ENCODE results near the gene CDC42BPG. TPM values are rescaled to one million over a fixed set of nuclear protein-coding genes. Genes with fewer than 3 reads are reported as not detected.

The CDC42BPG gene
- total RNA-seq, 2 donors from 2014 or later = 17.2 to 24.0 TPM

DNA sequence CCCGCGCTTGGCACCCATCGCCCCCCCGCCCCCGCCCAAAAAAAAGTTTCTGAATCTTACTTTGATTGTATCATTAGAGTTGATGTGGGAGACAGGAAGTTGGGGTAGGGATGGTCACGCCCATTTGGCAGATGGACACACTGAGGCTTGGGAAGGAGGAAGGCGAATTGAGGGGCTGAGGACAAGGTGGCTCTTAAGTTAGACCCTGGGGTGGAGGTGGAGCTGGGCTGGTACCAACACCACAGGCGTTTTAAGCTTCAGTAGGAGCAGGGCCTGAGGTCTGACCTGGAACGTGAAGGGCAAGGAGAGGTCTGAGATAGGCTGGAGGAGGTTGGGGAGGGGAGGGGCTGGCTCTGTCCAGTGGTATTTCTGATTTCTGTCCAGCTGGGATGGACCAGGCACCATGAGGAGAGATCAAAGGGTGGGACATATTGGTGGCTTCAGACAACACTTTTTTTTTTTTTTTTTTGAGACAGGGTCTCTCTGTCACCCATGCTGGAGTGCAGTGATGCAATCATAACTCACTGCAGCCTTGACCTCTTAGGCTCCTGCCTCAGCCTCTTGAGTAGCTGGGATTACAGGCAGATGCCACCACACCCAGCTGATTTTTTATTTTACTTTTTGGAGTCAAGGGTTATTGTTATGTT is 799 bp upstream of the CDC42BPG start:
- H3K27ac ChIP-seq = peak overlapping the region; percentile 89 to 90
- no peaks in the 10 kb centered on the region for H3K27me3 ChIP-seq (replicated peaks; ENCODE audit: insufficient read depth)
- H3K4me1 ChIP-seq (replicated peaks) = peaks cover 10% of the 10 kb centered on the region
- DNase-seq (ENCODE audit: low spot score) = no peak
- H3K4me3 ChIP-seq = peak overlapping the region; percentile 56 to 65
- TF ChIP-seq POLR2AphosphoS5 (IDR thresholded peaks at IDR 0.05) = no peak
- no peaks in the 10 kb centered on the region for H3K9me3 ChIP-seq
- 28% methylated on average over 9 of the region's 9 CpGs for WGBS
- intact Hi-C loops (cut with DNase I) = loop anchor here (5.0 kb wide), 1 partner anchor 152 kb away; the partner anchor contains the start of gene BATF2
- H3K36me3 ChIP-seq = no peaks in the 10 kb centered on the region

DNA sequence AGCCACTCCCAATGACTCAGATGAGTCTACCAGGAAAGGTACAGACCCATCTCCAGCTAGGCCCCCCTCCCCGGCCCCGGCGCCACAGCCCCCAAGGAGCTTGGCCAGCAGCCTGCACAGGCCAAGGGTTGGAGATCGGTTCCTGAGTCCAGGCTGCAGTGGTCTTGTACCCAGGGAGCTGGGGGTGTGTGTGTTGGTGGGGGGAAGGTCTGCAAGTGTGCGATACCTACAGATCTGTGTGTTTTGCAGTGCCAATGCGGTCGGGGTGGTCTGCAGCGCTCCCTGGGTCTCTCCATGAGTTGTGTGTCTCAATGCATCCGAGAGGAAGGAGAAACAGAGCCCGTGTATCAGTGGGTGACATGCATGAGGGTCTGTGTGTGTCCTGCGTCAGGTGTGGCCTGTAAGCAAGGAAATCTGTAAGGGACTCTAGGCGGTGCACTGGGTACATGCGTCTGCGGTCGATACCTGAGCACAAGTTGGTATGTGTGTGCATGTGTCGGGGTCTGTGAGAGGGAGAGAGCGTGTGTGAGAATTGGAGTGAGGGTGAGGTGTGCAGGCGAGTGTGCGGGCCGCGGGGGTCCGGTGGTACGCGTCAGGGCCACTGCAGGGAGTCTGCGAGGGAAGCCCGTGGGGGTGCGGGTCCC is 645 bp downstream of the CDC42BPG start:
- Histone ChIP-seq H3K27me3 (replicated peaks; ENCODE audit: insufficient read depth) (no peaks in the 10 kb centered on the region), H3K36me3 (no peaks in the 10 kb centered on the region), H3K4me1 (replicated peaks) (peaks cover 10% of the 10 kb centered on the region), H3K4me3 (peak overlapping the region; percentile 56 to 65), H3K9me3 (no peaks in the 10 kb centered on the region), H3K27ac (peak overlapping the region; percentile 89 to 90)
- TF ChIP-seq POLR2A (IDR thresholded peaks at IDR 0.05) = no peak
- TF ChIP-seq, protein P1, sequence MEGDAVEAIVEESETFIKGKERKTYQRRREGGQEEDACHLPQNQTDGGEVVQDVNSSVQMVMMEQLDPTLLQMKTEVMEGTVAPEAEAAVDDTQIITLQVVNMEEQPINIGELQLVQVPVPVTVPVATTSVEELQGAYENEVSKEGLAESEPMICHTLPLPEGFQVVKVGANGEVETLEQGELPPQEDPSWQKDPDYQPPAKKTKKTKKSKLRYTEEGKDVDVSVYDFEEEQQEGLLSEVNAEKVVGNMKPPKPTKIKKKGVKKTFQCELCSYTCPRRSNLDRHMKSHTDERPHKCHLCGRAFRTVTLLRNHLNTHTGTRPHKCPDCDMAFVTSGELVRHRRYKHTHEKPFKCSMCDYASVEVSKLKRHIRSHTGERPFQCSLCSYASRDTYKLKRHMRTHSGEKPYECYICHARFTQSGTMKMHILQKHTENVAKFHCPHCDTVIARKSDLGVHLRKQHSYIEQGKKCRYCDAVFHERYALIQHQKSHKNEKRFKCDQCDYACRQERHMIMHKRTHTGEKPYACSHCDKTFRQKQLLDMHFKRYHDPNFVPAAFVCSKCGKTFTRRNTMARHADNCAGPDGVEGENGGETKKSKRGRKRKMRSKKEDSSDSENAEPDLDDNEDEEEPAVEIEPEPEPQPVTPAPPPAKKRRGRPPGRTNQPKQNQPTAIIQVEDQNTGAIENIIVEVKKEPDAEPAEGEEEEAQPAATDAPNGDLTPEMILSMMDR (IDR thresholded peaks at IDR 0.05) = no peak
- no peak for TF ChIP-seq POLR2AphosphoS5 (IDR thresholded peaks at IDR 0.05)
- DNase-seq (ENCODE audit: low spot score) = no peak
- 28% methylated on average over 27 of the region's 27 CpGs for WGBS
- intact Hi-C loops (cut with DNase I) = no loop called here

DNA sequence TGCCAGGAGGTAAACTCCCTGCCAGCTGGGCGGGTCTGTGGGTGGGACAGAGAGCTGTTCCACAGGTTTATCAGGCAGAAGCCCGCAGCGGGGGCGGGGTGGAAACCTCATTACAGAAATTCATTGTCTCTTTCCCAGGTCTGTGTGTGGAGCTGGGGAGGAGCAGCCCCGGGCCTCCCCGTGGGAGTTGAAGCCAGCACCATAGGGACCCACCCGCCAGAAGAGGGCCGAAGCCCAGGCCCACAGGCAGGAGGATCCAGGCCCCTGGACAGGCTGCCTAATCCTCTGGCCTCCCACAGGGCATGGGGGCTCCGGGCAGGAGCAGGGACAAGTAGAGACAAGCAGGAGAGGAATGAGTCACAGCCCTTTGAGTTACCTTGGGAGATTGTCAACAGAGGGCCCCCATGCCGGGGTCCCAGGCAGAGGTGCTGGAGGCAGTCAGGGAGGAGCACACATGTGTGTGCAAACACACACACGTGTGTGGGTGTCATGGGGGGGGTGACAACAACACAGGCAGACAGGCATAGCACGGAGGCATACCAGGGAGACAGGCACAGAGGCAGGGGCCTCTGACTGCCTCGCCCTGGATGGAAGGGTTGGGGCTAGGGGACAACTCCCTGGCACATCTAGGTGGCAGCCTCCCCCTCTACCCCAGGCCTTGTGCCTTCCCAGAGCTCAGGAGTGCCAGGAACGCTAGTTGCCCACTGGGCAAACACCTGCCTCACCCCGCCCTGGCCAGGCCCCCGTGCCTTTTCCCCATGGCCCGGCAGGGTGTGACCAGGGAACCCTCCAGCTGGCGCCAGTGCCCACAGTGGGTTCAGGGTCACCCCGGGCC is 1.4 kb downstream of the CDC42BPG start:
- Histone ChIP-seq H3K4me3 (peak overlapping the region; percentile 56 to 65), H3K27me3 (replicated peaks; ENCODE audit: insufficient read depth) (no peaks in the 10 kb centered on the region), H3K27ac (peak overlapping the region; percentile 89 to 90), H3K36me3 (peaks cover 0 to 4% of the 10 kb centered on the region in 2 donors), H3K9me3 (no peaks in the 10 kb centered on the region), H3K4me1 (replicated peaks) (peaks cover 10% of the 10 kb centered on the region)
- TF ChIP-seq POLR2AphosphoS5 (IDR thresholded peaks at IDR 0.05) = peak; percentile 77
- TF ChIP-seq, protein P1 (IDR thresholded peaks at IDR 0.05) = peak in 1 of 4 experiments; percentile 8
- TF ChIP-seq POLR2A (IDR thresholded peaks at IDR 0.05) = peak; percentile 12
- 41% methylated on average over 18 of the region's 19 CpGs for WGBS
- intact Hi-C loops (cut with DNase I) = no loop called here
- DNase-seq (ENCODE audit: low spot score) = peak; percentile 85

DNA sequence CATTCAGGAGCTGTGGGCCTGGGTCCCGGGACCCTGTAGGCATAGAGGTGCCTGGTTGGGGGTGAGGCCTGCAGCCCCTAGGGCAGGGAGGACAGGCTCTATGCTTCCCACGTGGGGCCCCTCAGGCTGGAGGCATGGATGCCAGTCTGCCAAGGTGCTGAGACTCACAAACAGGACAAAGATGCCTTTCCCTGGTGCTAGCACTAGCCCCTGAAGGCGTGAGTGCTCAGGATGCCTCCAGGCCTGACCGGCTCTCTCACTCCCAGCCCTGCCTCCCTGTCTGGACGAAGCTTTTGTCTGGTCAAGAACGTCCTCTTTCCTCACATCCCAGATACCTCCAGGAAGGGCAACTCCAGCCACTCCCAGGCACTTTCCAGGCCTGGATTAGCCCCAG is 2.1 kb downstream of the CDC42BPG start:
- Histone ChIP-seq H3K9me3 (no peaks in the 10 kb centered on the region), H3K36me3 (peaks cover 0 to 4% of the 10 kb centered on the region in 2 donors), H3K4me1 (replicated peaks) (peaks cover 10% of the 10 kb centered on the region), H3K27me3 (replicated peaks; ENCODE audit: insufficient read depth) (no peaks in the 10 kb centered on the region), H3K4me3 (peak overlapping the region in 1 of 2 donors; percentile 65), H3K27ac (peak overlapping the region; percentile 89 to 90)
- no peak for DNase-seq (ENCODE audit: low spot score)
- TF ChIP-seq POLR2A (IDR thresholded peaks at IDR 0.05) (no peak), POLR2AphosphoS5 (IDR thresholded peaks at IDR 0.05) (no peak)
- TF ChIP-seq, protein P1 (IDR thresholded peaks at IDR 0.05) = no peak
- 37% methylated on average over 6 of the region's 6 CpGs for WGBS
- intact Hi-C loops (cut with DNase I) = no loop called here
